Activated CD4-positive, alpha-beta T cell treated with anti-CD3 and anti-CD28 coated beads for 36 hours (primary cell): ENCODE results near the gene RNF157. TPM values are rescaled to one million over a fixed set of nuclear protein-coding genes. Genes with fewer than 3 reads are reported as not detected.

Experiments used
- ATAC-seq: fragments of 200-7000 bp; cut with Tn5 transposase; one replicate; pipeline ENCODE4 v1.10.0; 2021; ENCODE audit warnings: mild to moderate bottlenecking, moderate library complexity
- CTCF ChIA-PET: fragments of 350-600 bp; sonication (Branson Sonifier 250); formaldehyde crosslinking; loops from one replicate; lab custom pipeline; 2021; ENCODE audit warnings: antibody characterized with exemption; lab: Charles Lee
- POLR2A ChIA-PET: fragments of 350-600 bp; sonication (Branson Sonifier 250); formaldehyde crosslinking; loops from one replicate; lab custom pipeline; 2021; ENCODE audit warnings: antibody characterized with exemption, inconsistent platforms; lab: Charles Lee
- DNase-seq: peaks from one replicate; pipeline ENCODE4 v3.0.0-alpha.2; 2020
- H3K27ac Mint-ChIP-seq: one replicate; pipeline ENCODE4 v1.8.0; 2021; ENCODE audit warnings: mixed read lengths
- H3K27me3 Mint-ChIP-seq: one replicate; pipeline ENCODE4 v1.8.0; 2021; ENCODE audit warnings: mixed read lengths
- H3K36me3 Mint-ChIP-seq: one replicate; pipeline ENCODE4 v1.8.0; 2021; ENCODE audit warnings: low read depth, mixed read lengths
- H3K4me1 Mint-ChIP-seq: one replicate; pipeline ENCODE4 v1.8.0; 2021; ENCODE audit warnings: mixed read lengths
- H3K4me3 Mint-ChIP-seq: one replicate; pipeline ENCODE4 v1.8.0; 2021; ENCODE audit warnings: mild to moderate bottlenecking, moderate library complexity, mixed read lengths
- H3K9me3 Mint-ChIP-seq: one replicate; pipeline ENCODE4 v1.8.0; 2021; ENCODE audit warnings: low read depth, mixed read lengths
- intact Hi-C, 2 experiments: fragments of 100-400 bp; cut with DNase I in 1 of 2; cut with micrococcal nuclease in 1 of 2; formaldehyde crosslinking; loops; one replicate each; pipeline versions ENCODE4 v1.14.2 to v1.15.1; 2022 to 2024; cut with DNase I, micrococcal nuclease
- microRNA-seq: library from miRNA; unstranded; fragments of <30 nt; microRNA quantifications from one replicate; pipeline ENCODE4 v1.2.0, GENCODE V29; 2021; ENCODE audit warnings: borderline replicate concordance
- total RNA-seq, 2 experiments: library from RNA; stranded (reverse); gene quantifications; one replicate each; pipeline ENCODE4 v1.2.3, GENCODE V29; 2021

The RNF157 gene
- total RNA-seq, 2 experiments from 2014 or later, result 24.0 to 39.4 TPM

GRCh38 chr17:76104140-76104895 lies 136.0 kb downstream of the RNF157 start:
- H3K4me1 Mint-ChIP-seq, result peaks cover 18% of the 10 kb centered on the region
- intact Hi-C loops, result loop anchor here in 1 of 2 experiments (10.0 kb wide), 1 partner anchor 400 kb away; the partner anchor contains the start of gene RHBDF2

GRCh38 chr17:76103274-76104139 lies 136.8 kb downstream of the RNF157 start, which contains the start of gene EXOC7:
Gene EXOC7, minus strand, starts transcription at chr17:76103787. Its CDS starts 95 bp downstream, at chr17:76103692.
- ChIA-PET CTCF (interaction anchor here (0.6 to 1.9 kb wide), 10 partner anchors 23 to 245 kb away, joined by 3 to 10 read pairs (median 4); no protein-coding TSS in a partner anchor), POLR2A (interaction anchor here (0.8 to 2.0 kb wide), 3 partner anchors 23 to 168 kb away, joined by 3 to 4 read pairs (median 3); partner anchors contain the start of gene UBALD2)
- no peaks in the 10 kb centered on the region for H3K9me3 Mint-ChIP-seq
- peaks cover 8% of the 10 kb centered on the region for H3K36me3 Mint-ChIP-seq
- DNase-seq (peak; percentile 96), ATAC-seq (peak; percentile 94)
- no peaks in the 10 kb centered on the region for H3K27me3 Mint-ChIP-seq
- H3K4me3 Mint-ChIP-seq, result peak within 1 kb of the TSS; percentile 90
- peak within 1 kb of the TSS; percentile 93 for H3K27ac Mint-ChIP-seq
- peaks cover 18% of the 10 kb centered on the region for H3K4me1 Mint-ChIP-seq
- intact Hi-C loops, result loop anchor here (1.0 to 10.0 kb wide), 8 partner anchors 31 to 401 kb away; partner anchors contain the start of genes ACOX1 (in 1 of the 2), RHBDF2 (in 1 of the 2), SRP68 (in 1 of the 2) and TEN1 (in 1 of the 2)

More at GRCh38 chr17:76104140-76104895, 136.0 kb downstream of the RNF157 start:
- DNase-seq (no peak), ATAC-seq (no peak)
- ChIA-PET CTCF (interaction anchor here (0.6 to 1.9 kb wide), 13 partner anchors 9 to 271 kb away, joined by 3 to 10 read pairs (median 3); no protein-coding TSS in a partner anchor), POLR2A (interaction anchor here (0.8 to 2.0 kb wide), 3 partner anchors 24 to 168 kb away, joined by 3 to 4 read pairs (median 3); partner anchors contain the start of gene UBALD2)
- no peaks in the 10 kb centered on the region for H3K27me3 Mint-ChIP-seq
- peak overlapping the region; percentile 93 for H3K27ac Mint-ChIP-seq
- peaks cover 7% of the 10 kb centered on the region for H3K36me3 Mint-ChIP-seq
- H3K4me3 Mint-ChIP-seq, result peak overlapping the region; percentile 90
- H3K9me3 Mint-ChIP-seq, result no peaks in the 10 kb centered on the region

- ChIA-PET POLR2A (interaction anchor here (0.7 to 2.0 kb wide), 2 partner anchors 169 to 288 kb away, joined by 4 to 6 read pairs; no protein-coding TSS in a partner anchor), CTCF (interaction anchor here (0.7 to 1.9 kb wide), 7 partner anchors 24 to 176 kb away, joined by 3 to 10 read pairs (median 4); no protein-coding TSS in a partner anchor)
- Mint-ChIP-seq H3K4me1 (peaks cover 18% of the 10 kb centered on the region), H3K27ac (peak overlapping the region; percentile 93), H3K4me3 (peak overlapping the region; percentile 90), H3K27me3 (no peaks in the 10 kb centered on the region), H3K9me3 (no peaks in the 10 kb centered on the region), H3K36me3 (peaks cover 9% of the 10 kb centered on the region)
- ATAC-seq (no peak), DNase-seq (no peak)
- intact Hi-C loops, result loop anchor here (1.0 to 10.0 kb wide), 8 partner anchors 31 to 402 kb away; partner anchors contain the start of genes ACOX1 (in 1 of the 2), RHBDF2 (in 1 of the 2), SRP68 (in 1 of the 2) and TEN1 (in 1 of the 2)
Measured at GRCh38 chr17:76102944-76103273, 137.4 kb downstream of the RNF157 start.

- H3K4me3 Mint-ChIP-seq, result no peak overlapping the region
- no peaks in the 10 kb centered on the region for H3K27me3 Mint-ChIP-seq
- ATAC-seq, result no peak
- peaks cover 13% of the 10 kb centered on the region for H3K4me1 Mint-ChIP-seq
- CTCF ChIA-PET, result interaction anchor here (0.8 kb wide), 1 partner anchor 84 kb away, joined by 3 read pairs; no protein-coding TSS in a partner anchor
- POLR2A ChIA-PET, result no interaction called here
- no peak overlapping the region for H3K27ac Mint-ChIP-seq
- no peaks in the 10 kb centered on the region for H3K9me3 Mint-ChIP-seq
- no peak for DNase-seq
- peaks cover 33% of the 10 kb centered on the region for H3K36me3 Mint-ChIP-seq
- intact Hi-C loops, result no loop called here
Measured at GRCh38 chr17:76097716-76098295, 142.5 kb downstream of the RNF157 start.

GRCh38 chr17:76095943-76096342 lies 144.3 kb downstream of the RNF157 start:
- ChIA-PET CTCF (interaction anchor here (0.5 to 1.7 kb wide), 7 partner anchors 8 to 849 kb away, joined by 3 to 5 read pairs (median 4); no protein-coding TSS in a partner anchor), POLR2A (no interaction called here)
- Mint-ChIP-seq H3K36me3 (peaks cover 40% of the 10 kb centered on the region), H3K27ac (no peak overlapping the region), H3K27me3 (no peaks in the 10 kb centered on the region), H3K4me1 (peaks cover 3% of the 10 kb centered on the region), H3K4me3 (no peak overlapping the region), H3K9me3 (no peaks in the 10 kb centered on the region)
- ATAC-seq, result no peak
- intact Hi-C loops, result no loop called here
- no peak for DNase-seq

GRCh38 chr17:76094046-76094445 lies 146.2 kb downstream of the RNF157 start:
- Mint-ChIP-seq H3K27me3 (no peaks in the 10 kb centered on the region), H3K4me3 (no peak overlapping the region), H3K9me3 (no peaks in the 10 kb centered on the region), H3K4me1 (no peaks in the 10 kb centered on the region), H3K36me3 (peaks cover 32% of the 10 kb centered on the region), H3K27ac (no peak overlapping the region)
- ATAC-seq (no peak), DNase-seq (no peak)
- ChIA-PET POLR2A (interaction anchor here (0.5 kb wide), 1 partner anchor 23 kb away, joined by 4 read pairs; no protein-coding TSS in a partner anchor), CTCF (interaction anchor here (0.6 to 0.8 kb wide), 3 partner anchors 8 to 83 kb away, joined by 3 to 5 read pairs (median 3); no protein-coding TSS in a partner anchor)
- intact Hi-C loops, result no loop called here

- ATAC-seq (no peak), DNase-seq (no peak)
- H3K36me3 Mint-ChIP-seq, result peaks cover 33% of the 10 kb centered on the region
- H3K27ac Mint-ChIP-seq, result no peak overlapping the region
- ChIA-PET POLR2A (no interaction called here), CTCF (interaction anchor here (0.9 to 1.0 kb wide), 3 partner anchors 13 to 316 kb away, joined by 4 to 6 read pairs (median 5); partner anchors contain the start of gene MRPL38)
- intact Hi-C loops, result no loop called here
- no peak overlapping the region for H3K4me3 Mint-ChIP-seq
- no peaks in the 10 kb centered on the region for H3K9me3 Mint-ChIP-seq
- H3K27me3 Mint-ChIP-seq, result no peaks in the 10 kb centered on the region
- no peaks in the 10 kb centered on the region for H3K4me1 Mint-ChIP-seq
Measured at GRCh38 chr17:76092526-76093413, 147.5 kb downstream of the RNF157 start.

Small RNAs within 50 kb of the gene (microRNA-seq; reads per million reads assigned to microRNA genes)
- 1.8 reads per million for gene MIR6868

Other genes with a start within 250 kb of the RNF157 start
- 1 to 10 TPM; 5.6 to 6.0 TPM for gene CDK3, start 239.6 kb downstream of the RNF157 start, total RNA-seq
- gene EVPL, start 213.2 kb downstream of the RNF157 start, total RNA-seq, result under 1 TPM; 0.04 to 0.16 TPM
- 100 to 1,000 TPM; 151 to 174 TPM for gene SRP68, start 168.0 kb downstream of the RNF157 start, total RNA-seq
- gene GALR2, start 165.7 kb downstream of the RNF157 start, total RNA-seq, result 1 to 10 TPM; 5.9 to 6.4 TPM
- 1 to 10 TPM; 4.8 to 5.4 TPM for gene ZACN, start 161.3 kb downstream of the RNF157 start, total RNA-seq
- gene EXOC7, start 136.7 kb downstream of the RNF157 start, total RNA-seq, result 10 to 100 TPM; 73.0 to 77.0 TPM
- gene FOXJ1, start 99.2 kb downstream of the RNF157 start, total RNA-seq, result under 1 TPM; 0.47 to 0.53 TPM
- 100 to 1,000 TPM; 299 to 639 TPM for gene UBALD2, start 24.9 kb upstream of the RNF157 start, total RNA-seq
- 1 to 10 TPM in 1 of 2 experiments, under 1 TPM in 1; 0.63 to 1.2 TPM for gene QRICH2, start 67.8 kb upstream of the RNF157 start, total RNA-seq
- 10 to 100 TPM; 26.7 to 34.9 TPM for gene PRPSAP1, start 113.4 kb upstream of the RNF157 start, total RNA-seq
- 10 to 100 TPM in 1 of 2 experiments, 1 to 10 TPM in 1; 7.4 to 11.7 TPM for gene SPHK1, start 144.1 kb upstream of the RNF157 start, total RNA-seq
- 10 to 100 TPM; 28.1 to 30.7 TPM for gene UBE2O, start 212.7 kb upstream of the RNF157 start, total RNA-seq
- gene AANAT, start 227.1 kb upstream of the RNF157 start, total RNA-seq, result under 1 TPM in 1 of 2 experiments, not detected in 1; 0.16 TPM